GM18868 (cell line): ENCODE measurements around the gene MRC1.
"Not testable (repeated sequence)": the region's sequence is repeated elsewhere in the genome, so short reads cannot be mapped to it uniquely, and the experiment has no call there.

Experiments
- ATAC-seq: cut with Tn5 transposase; IDR thresholded peaks from one replicate; pipeline ENCODE4 v1.9.1; 2021; ENCODE audit warnings: mild to moderate bottlenecking, moderate library complexity; ENCODE audit not compliant: unreplicated experiment

MRC1 gene

DNA sequence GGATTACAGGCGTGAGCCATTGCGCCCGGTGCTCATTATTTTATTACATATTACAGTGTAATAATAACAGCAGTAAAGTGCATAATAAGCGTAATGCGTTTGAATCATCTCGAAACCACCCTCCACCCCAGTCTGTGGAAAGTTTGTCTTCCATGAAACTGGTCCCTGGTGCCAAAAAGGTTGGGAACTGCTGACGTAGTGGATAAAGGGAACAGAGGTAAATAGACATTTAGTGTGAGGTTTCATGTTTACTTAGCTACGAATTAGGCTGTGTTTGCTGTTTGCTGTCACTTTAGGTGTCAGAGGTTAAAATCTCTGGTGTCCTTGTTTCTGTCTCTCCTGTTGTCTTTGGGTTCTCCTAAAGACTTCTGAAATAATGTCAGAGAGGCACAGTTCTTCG lies 82.3 kb downstream of the MRC1 start:
- no peak for ATAC-seq

DNA sequence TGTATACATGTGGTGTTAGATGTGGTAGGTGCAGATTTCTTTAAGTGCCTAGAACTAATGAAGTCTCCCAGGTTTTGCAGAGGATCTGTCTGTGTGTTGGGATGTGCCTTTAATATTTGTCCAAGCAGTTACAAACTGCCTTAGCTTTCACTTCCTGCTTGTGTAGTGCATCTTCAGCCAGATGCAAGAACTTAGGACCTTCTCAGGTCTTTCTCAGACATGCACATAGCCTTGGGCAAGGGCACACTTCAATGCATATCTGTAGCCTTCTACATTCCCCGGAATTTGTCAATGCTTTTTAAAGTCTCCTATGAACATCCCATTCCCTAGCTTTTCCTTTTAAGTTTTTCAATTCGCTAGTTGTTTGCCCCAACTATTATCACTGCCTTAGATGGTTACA lies 95.4 kb downstream of the MRC1 start:
- no peak for ATAC-seq

- ATAC-seq = no peak
These were observed 96.3 kb downstream of the MRC1 start for GRCh38 chr10:17905491-17905890.

GRCh38 chr10:17906002-17906401 lies 96.9 kb downstream of the MRC1 start:
- no peak for ATAC-seq

DNA sequence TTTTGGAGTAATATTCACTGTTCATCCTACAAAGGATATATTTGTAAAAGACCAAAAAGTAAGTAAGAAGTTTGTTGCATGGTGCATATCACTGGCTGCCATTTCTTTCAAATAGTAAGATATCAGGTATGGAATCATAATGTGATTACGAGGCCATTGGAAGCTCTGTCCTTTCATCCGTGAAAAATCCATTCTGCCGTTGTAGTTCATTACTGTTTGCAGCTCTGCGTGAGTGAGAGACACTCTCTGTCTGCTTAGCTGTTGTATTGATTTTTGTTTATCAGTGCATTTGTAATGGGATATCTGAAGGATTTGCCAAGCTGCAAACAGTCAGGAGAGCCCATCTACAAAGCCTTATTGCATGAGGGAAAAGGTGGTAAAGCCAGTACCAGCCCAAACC lies 98.5 kb downstream of the MRC1 start:
- no peak for ATAC-seq

- peak; percentile 84 for ATAC-seq
These were observed 101.1 kb downstream of the MRC1 start for GRCh38 chr10:17910125-17910789.

DNA sequence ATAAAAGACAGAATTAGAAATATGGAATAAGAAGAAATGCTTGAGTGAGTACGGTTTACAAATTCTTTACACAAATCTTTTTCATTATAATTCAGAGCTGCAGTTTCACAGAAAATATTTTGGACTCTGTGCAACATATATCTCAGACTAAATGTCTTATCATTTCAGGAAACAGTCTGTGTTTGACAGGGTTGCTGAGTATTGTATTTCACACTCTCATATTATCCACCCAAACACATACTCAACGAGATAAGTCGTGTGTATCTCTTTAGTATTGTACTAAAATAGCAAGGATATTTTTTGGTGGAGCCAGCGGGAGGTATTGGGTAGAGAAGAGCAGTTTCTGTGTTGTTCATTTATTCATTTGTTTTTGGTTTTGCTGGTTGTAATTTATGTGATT lies 103.6 kb downstream of the MRC1 start:
- ATAC-seq = no peak

DNA sequence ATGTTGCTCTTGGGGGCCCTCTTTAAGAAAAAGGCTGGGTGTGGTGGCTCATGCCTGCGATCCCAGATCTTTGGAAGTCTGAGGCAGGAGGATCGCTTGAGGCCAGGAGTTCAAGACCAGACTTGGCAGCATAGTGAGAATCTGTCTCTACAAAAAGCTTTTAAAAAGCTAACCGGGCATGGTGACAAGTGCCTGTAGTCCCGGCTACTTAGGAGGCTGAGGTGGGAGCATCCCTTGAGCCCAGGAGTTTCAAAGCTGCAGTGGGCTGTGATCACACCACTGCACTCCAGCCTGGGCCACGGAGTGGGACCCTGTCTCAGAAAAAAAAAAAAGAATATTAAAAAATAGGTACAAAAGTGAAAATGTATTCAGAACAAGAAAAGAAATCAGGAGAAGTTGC lies 104.5 kb downstream of the MRC1 start:
- no peak for ATAC-seq

- no peak for ATAC-seq
These were observed 105.3 kb downstream of the MRC1 start for GRCh38 chr10:17914169-17915045.

- ATAC-seq = no peak
These were observed 106.0 kb downstream of the MRC1 start for GRCh38 chr10:17915181-17915580.

GRCh38 chr10:17918187-17918903 lies 109.2 kb downstream of the MRC1 start:
- no peak for ATAC-seq

DNA sequence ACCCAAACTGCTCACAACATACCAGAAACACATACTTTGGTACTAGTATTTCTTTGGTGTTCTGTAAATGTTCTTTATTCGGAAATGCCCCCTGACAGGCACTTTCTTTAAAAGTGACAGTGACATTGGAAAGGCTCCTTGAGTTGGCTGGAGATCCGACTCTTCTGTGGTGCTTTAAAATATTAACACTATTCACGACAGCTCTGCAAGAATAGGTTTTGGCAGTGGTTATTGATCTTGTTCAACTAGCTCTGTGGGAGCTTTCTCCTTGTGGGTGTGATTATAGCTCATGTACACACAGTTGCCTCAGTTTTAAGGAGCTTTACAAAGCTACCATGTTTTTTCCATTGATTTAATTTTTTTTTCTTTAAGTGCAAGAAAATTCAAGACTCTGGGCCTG lies 112.2 kb downstream of the MRC1 start:
- no peak for ATAC-seq

- ATAC-seq = no peak
These were observed 114.6 kb downstream of the MRC1 start for GRCh38 chr10:17923728-17924127.

DNA sequence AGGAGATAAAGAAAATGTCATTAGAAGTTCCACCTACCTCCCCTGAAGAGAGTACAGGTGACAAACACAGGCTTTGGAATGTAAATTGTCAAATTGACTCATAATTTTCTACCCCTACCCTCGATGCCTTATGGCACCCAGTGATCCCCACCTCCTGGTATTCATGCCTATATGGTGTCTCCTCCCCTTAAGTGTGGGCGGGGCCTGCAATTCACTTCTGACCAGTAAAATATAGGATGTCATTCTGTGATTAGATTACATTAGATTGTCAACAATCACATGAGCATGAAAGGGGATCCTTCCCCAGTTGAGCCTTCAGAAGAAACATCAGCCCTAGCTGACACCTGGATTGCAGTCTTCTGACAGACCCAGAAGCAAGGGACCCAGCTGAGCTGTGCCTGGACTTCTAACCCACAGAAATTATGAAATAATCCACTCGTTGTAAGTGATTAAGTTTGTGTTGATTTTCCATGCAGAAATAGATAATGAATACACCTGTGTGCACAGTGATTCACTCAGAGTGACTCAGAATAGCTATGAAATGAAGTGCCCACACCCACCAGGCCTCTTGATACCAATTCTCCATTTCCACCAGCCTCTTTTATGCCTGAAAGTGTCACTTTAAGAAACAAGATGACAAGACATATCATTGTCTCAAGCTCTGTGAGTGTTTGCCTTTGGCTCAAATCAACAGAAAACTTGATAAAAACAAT lies 134.0 kb downstream of the MRC1 start:
- no peak for ATAC-seq

GRCh38 chr10:17950269-17950668 lies 141.1 kb downstream of the MRC1 start:
- ATAC-seq = not testable (repeated sequence)

- ATAC-seq = no peak
These were observed 141.6 kb downstream of the MRC1 start for GRCh38 chr10:17950726-17951125.

DNA sequence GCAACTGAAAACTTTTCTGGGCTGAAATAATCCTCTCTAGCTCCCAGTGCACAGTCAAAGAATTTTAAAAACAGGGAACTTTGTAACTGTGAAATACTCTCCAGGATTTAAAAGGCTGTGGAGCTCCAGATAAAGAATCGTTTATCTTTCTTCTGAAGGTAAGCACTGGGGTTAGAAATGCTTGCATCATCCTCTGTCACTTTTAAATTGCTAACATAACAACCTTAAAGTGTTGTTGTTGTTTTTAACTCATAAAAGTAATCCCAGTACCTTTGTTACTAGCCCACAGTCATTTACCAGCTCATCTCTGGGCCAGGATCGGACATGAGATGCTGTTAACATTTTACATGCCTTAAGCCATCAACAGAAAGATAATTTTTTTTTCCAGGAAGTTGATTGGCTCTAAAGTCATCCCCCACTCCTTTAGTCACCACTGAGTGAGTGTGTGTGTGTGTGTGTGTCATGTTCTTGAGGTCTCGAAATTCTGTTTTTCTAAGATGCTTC lies 142.8 kb downstream of the MRC1 start, which contains the start of gene SLC39A12:
Gene SLC39A12 (plus strand): TSS at position 51 of the 504 bp plus-strand sequence. CDS start 1,359 bp downstream, outside the sequence.
- ATAC-seq = no peak

DNA sequence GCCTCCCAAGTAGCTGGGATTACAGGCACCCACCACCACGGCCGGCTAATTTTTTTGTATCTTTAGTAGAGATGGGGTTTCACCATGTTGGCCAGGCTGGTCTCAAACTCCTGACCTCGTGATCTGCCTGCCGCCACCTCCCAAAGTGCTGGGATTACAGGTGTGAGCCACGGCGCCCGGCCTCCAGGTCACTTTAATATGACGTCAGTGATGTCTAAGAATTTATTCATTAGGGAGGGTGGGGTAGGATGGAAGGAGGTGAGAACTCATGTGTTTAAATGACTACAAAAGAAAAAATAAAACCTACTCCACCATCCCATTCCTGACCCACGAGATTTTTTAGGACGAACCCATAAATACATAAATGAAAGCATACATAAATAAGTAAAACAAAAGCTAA lies 145.2 kb downstream of the MRC1 start:
- not testable (repeated sequence) for ATAC-seq

DNA sequence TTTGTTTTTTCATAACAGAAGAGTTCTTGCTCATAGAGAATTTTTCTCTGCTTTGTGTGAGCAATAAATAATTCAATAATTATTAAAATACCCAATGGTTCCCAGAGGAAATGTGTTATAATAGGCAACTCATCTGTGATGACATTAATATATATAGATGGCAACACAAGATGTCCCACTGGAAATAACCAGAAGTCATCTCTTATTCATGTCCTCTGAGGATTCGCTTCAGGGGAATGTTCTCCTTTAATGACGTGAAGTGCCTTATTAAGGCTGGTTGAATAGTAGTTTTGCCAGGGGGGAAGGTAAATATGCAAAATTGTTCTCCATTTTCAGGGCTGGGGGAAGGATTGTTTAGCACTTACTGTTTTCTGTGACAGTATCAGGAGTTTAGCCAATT lies 145.7 kb downstream of the MRC1 start:
- ATAC-seq = no peak

- ATAC-seq = no peak
These were observed 148.9 kb downstream of the MRC1 start for GRCh38 chr10:17958049-17958448.

- ATAC-seq = no peak
These were observed 150.7 kb downstream of the MRC1 start for GRCh38 chr10:17959870-17960269.
